AG04450 (cell line): ENCODE data around the gene CHORDC1. TPM values are rescaled to one million over a fixed set of nuclear protein-coding genes. Genes with fewer than 3 reads are reported as not detected.
"Not testable (repeated sequence)": the region's sequence is repeated elsewhere in the genome, so short reads cannot be mapped to it uniquely, and the experiment has no call there.

Source experiments
- CTCF ChIA-PET: fragments of 300-600, 350-600 bp; formaldehyde crosslinking; extraction: SDS; loops from one replicate; lab custom pipeline; 2022; ENCODE audit warnings: antibody characterized with exemption, inconsistent platforms; lab: Charles Lee
- POLR2A ChIA-PET: fragments of 350-600 bp; formaldehyde crosslinking; extraction: SDS; loops from one replicate; lab custom pipeline; 2021; ENCODE audit warnings: antibody characterized with exemption, inconsistent platforms; lab: Yijun Ruan, JAX
- DNase-seq: peaks from one replicate; pipeline ENCODE4 v3.0.0-alpha.2; 2011; ENCODE audit warnings: low read depth, low spot score
- H3K27ac ChIP-seq: one replicate; pipeline ENCODE4 v1.5.1; 2012; ENCODE audit warnings: low read depth, low read length, control low read depth
- H3K27me3 ChIP-seq: one replicate; pipeline ENCODE4 v1.6.0; 2012; ENCODE audit warnings: low read length; ENCODE audit not compliant: control insufficient read depth, insufficient read depth
- H3K4me3 ChIP-seq: 2 replicates; pipeline ENCODE4 v1.5.1; 2011; ENCODE audit warnings: mild to moderate bottlenecking, low read depth, low read length, control low read depth
- H3K9me3 ChIP-seq: 2 replicates; pipeline ENCODE4 v1.5.1; 2012; ENCODE audit warnings: low read length; ENCODE audit not compliant: control insufficient read depth, insufficient read depth
- CTCF ChIP-seq: IDR thresholded peaks from 2 replicates; pipeline ENCODE4 v1.5.1; 2011; ENCODE audit warnings: low read depth, low read length, control low read depth, inconsistent platforms
- polyA plus RNA-seq: library from polyadenylated mRNA; depleted of rRNA; stranded (reverse); fragments of >200 nt; gene quantifications from 2 replicates; pipeline ENCODE4 v1.2.3, GENCODE V29; 2011; rRNA removed

CHORDC1 gene
- polyA plus RNA-seq, 1 experiment: 34.3 TPM

GRCh38 chr11:90178751-90179150, 44.1 kb downstream of the CHORDC1 start:
- H3K27ac ChIP-seq: no peak overlapping the region
- DNase-seq: no peak
- ChIA-PET POLR2A (no interaction called here), CTCF (no interaction called here)
- H3K9me3 ChIP-seq: no peaks in the 10 kb centered on the region
- TF ChIP-seq CTCF: no peak
- H3K4me3 ChIP-seq: no peak overlapping the region
- H3K27me3 ChIP-seq: no peaks in the 10 kb centered on the region

GRCh38 chr11:90176069-90176468, 46.8 kb downstream of the CHORDC1 start:
- no peak for TF ChIP-seq CTCF
- ChIA-PET POLR2A (no interaction called here), CTCF (no interaction called here)
- Histone ChIP-seq H3K4me3 (no peak overlapping the region), H3K9me3 (no peaks in the 10 kb centered on the region), H3K27ac (no peak overlapping the region), H3K27me3 (no peaks in the 10 kb centered on the region)
- DNase-seq: no peak

- no peak for DNase-seq
- ChIA-PET CTCF (no interaction called here), POLR2A (no interaction called here)
- Histone ChIP-seq H3K9me3 (no peaks in the 10 kb centered on the region; the same call in 1 of the 2 replicates), H3K27ac (no peak overlapping the region), H3K27me3 (no peaks in the 10 kb centered on the region), H3K4me3 (no peak overlapping the region)
- no peak for TF ChIP-seq CTCF
Measured at GRCh38 chr11:90171359-90171758, 51.5 kb downstream of the CHORDC1 start.

GRCh38 chr11:90168571-90168970, 54.3 kb downstream of the CHORDC1 start:
- no peak overlapping the region for H3K4me3 ChIP-seq
- no peaks in the 10 kb centered on the region; the same call in 1 of the 2 replicates for H3K9me3 ChIP-seq
- H3K27ac ChIP-seq: no peak overlapping the region
- H3K27me3 ChIP-seq: no peaks in the 10 kb centered on the region
- TF ChIP-seq CTCF: no peak
- DNase-seq: no peak
- CTCF ChIA-PET: no interaction called here
- POLR2A ChIA-PET: no interaction called here

GRCh38 chr11:90167704-90168103, 55.1 kb downstream of the CHORDC1 start:
- H3K27me3 ChIP-seq, H3K27ac ChIP-seq, DNase-seq, CTCF ChIA-PET, H3K9me3 ChIP-seq, POLR2A ChIA-PET, H3K4me3 ChIP-seq: not testable (repeated sequence)

GRCh38 chr11:90166982-90167573, 55.8 kb downstream of the CHORDC1 start:
- CTCF ChIA-PET, H3K4me3 ChIP-seq, H3K9me3 ChIP-seq, H3K27ac ChIP-seq, H3K27me3 ChIP-seq, DNase-seq, POLR2A ChIA-PET: not testable (repeated sequence)

Other genes with a start within 250 kb of the CHORDC1 start
- not detected in 2 replicates for gene TRIM49C, start 191.9 kb downstream of the CHORDC1 start, polyA plus RNA-seq
- gene UBTFL1, start 137.1 kb downstream of the CHORDC1 start, polyA plus RNA-seq: not detected in 2 replicates
- gene NAALAD2, start 88.4 kb downstream of the CHORDC1 start, polyA plus RNA-seq: 0.64 and 0.71 TPM in 2 replicates